Uterus (tissue), 4 donors: ENCODE data around the gene HSPB8. TPM values are rescaled to one million over a fixed set of nuclear protein-coding genes. Genes with fewer than 3 reads are reported as not detected.

ENCODE experiments used
- DNase-seq, 2 donors: peaks; one replicate each; pipeline ENCODE4 v3.0.0-alpha.2; 2019 to 2020
- H3K27ac ChIP-seq, 2 donors: fragments of 200-600 bp; sonication (generic); 1 replicate in 1 of 2; 2 replicates in 1 of 2; pipeline ENCODE4 v1.5.1; 2016 to 2018
- H3K27me3 ChIP-seq, 2 donors: fragments of 200-600 bp; sonication (generic); one replicate each; pipeline ENCODE4 v1.5.1; 2018 to 2019; ENCODE audit warnings: control low read depth in 1 of 2
- H3K36me3 ChIP-seq, 2 donors: fragments of 200-600 bp; sonication (generic); one replicate each; pipeline ENCODE4 v1.5.1; 2019; ENCODE audit warnings: control low read depth in 1 of 2
- H3K4me1 ChIP-seq, 2 donors: fragments of 200-600 bp; sonication (generic); one replicate each; pipeline ENCODE4 v1.5.1; 2018 to 2019; ENCODE audit warnings: control low read depth in 1 of 2
- H3K4me3 ChIP-seq, 2 donors: fragments of 200-600 bp; sonication (generic); 1 replicate in 1 of 2; 2 replicates in 1 of 2; pipeline ENCODE4 v1.5.1; 2018 to 2019; ENCODE audit warnings: mild to moderate bottlenecking in 1 of 2
- H3K9me3 ChIP-seq, 2 donors: fragments of 200-600 bp; sonication (generic); one replicate each; pipeline ENCODE4 v1.5.1; 2019; ENCODE audit warnings: control low read depth in 1 of 2
- CTCF ChIP-seq, 4 experiments: fragments of 200-600 bp in 2 of 4; fragments of 450-650 bp in 2 of 4; sonication (generic) in 2 of 4; IDR thresholded peaks; one replicate each; pipeline ENCODE4 v1.5.1; 2016 to 2019; ENCODE audit warnings: antibody characterized with exemption in 4 of 4, mild to moderate bottlenecking in 2 of 4, moderate library complexity in 1 of 4
- POLR2A ChIP-seq, 2 donors: fragments of 450-650 bp; IDR thresholded peaks; one replicate each; pipeline ENCODE4 v1.6.1; 2016; ENCODE audit warnings: antibody characterized with exemption in 2 of 2, mild to moderate bottlenecking in 1 of 2, moderate library complexity in 1 of 2
- intact Hi-C: fragments of 100-400 bp; cut with DNase I; formaldehyde crosslinking; loops from one replicate; pipeline ENCODE4 v1.15.1; 2023; ENCODE audit warnings: low total_unique reads
- total RNA-seq, 4 donors: library from RNA; depleted of rRNA in 3 of 4; stranded (reverse); fragments of >200 nt in 3 of 4; gene quantifications; one replicate each; pipeline versions ENCODE4 v1.1.0 to v1.2.4, GENCODE V29; 2014 to 2023
- donor health status: DM: yes; HTN: yes; CAD: no.

Gene HSPB8
- total RNA-seq, 4 donors from 2014 or later: 10.6 to 49.7 (median 38.3) TPM

GRCh38 chr12:119222222-119222951 lies 43.7 kb downstream of the HSPB8 start:
- TF ChIP-seq POLR2A (IDR thresholded peaks at IDR 0.05) (no peak), CTCF (IDR thresholded peaks at IDR 0.05) (no peak)
- H3K9me3 ChIP-seq: no peaks in the 10 kb centered on the region
- no peak for DNase-seq
- intact Hi-C loops: no loop called here
- H3K36me3 ChIP-seq: no peaks in the 10 kb centered on the region
- no peaks in the 10 kb centered on the region for H3K4me1 ChIP-seq
- no peak overlapping the region for H3K4me3 ChIP-seq
- H3K27ac ChIP-seq: no peak overlapping the region
- H3K27me3 ChIP-seq: no peaks in the 10 kb centered on the region

GRCh38 chr12:119225454-119225853 lies 46.7 kb downstream of the HSPB8 start:
- no peak overlapping the region for H3K4me3 ChIP-seq
- no peak for DNase-seq
- intact Hi-C loops: no loop called here
- H3K9me3 ChIP-seq: no peaks in the 10 kb centered on the region
- no peaks in the 10 kb centered on the region for H3K27me3 ChIP-seq
- TF ChIP-seq POLR2A (IDR thresholded peaks at IDR 0.05): no peak
- no peak for TF ChIP-seq CTCF (IDR thresholded peaks at IDR 0.05)
- no peaks in the 10 kb centered on the region for H3K36me3 ChIP-seq
- H3K4me1 ChIP-seq: no peaks in the 10 kb centered on the region
- no peak overlapping the region for H3K27ac ChIP-seq

- H3K4me1 ChIP-seq: no peaks in the 10 kb centered on the region
- no peak for DNase-seq
- H3K4me3 ChIP-seq: no peak overlapping the region
- no peak for TF ChIP-seq POLR2A (IDR thresholded peaks at IDR 0.05)
- TF ChIP-seq CTCF (IDR thresholded peaks at IDR 0.05): no peak
- H3K27ac ChIP-seq: no peak overlapping the region
- H3K27me3 ChIP-seq: no peaks in the 10 kb centered on the region
- intact Hi-C loops: no loop called here
- H3K36me3 ChIP-seq: no peaks in the 10 kb centered on the region
- no peaks in the 10 kb centered on the region for H3K9me3 ChIP-seq
These were observed 48.6 kb downstream of the HSPB8 start for GRCh38 chr12:119227292-119227691.

- Histone ChIP-seq H3K4me1 (no peaks in the 10 kb centered on the region), H3K9me3 (no peaks in the 10 kb centered on the region), H3K36me3 (no peaks in the 10 kb centered on the region), H3K27ac (no peak overlapping the region), H3K4me3 (no peak overlapping the region), H3K27me3 (no peaks in the 10 kb centered on the region)
- intact Hi-C loops: no loop called here
- no peak for DNase-seq
- no peak for TF ChIP-seq CTCF (IDR thresholded peaks at IDR 0.05)
- no peak for TF ChIP-seq POLR2A (IDR thresholded peaks at IDR 0.05)
These were observed 50.5 kb downstream of the HSPB8 start for GRCh38 chr12:119229205-119229604.

GRCh38 chr12:119229837-119230236 lies 51.1 kb downstream of the HSPB8 start:
- Histone ChIP-seq H3K4me3 (no peak overlapping the region), H3K36me3 (no peaks in the 10 kb centered on the region), H3K4me1 (no peaks in the 10 kb centered on the region), H3K9me3 (no peaks in the 10 kb centered on the region), H3K27me3 (no peaks in the 10 kb centered on the region), H3K27ac (no peak overlapping the region)
- TF ChIP-seq CTCF (IDR thresholded peaks at IDR 0.05): no peak
- no peak for TF ChIP-seq POLR2A (IDR thresholded peaks at IDR 0.05)
- intact Hi-C loops: no loop called here
- DNase-seq: no peak
